ENCODE results near the gene ADARB1.

Gene ADARB1

GRCh38 chr21:45166931-45167330 is 92.6 kb downstream of the ADARB1 start:
- H3K36me3 ChIP-seq, result no peaks in the 10 kb centered on the region
- H3K4me3 ChIP-seq (ENCODE audit: low read depth in 1 of 2, low read length in 1 of 2), result no peak overlapping the region
- H3K27me3 ChIP-seq, result no peaks in the 10 kb centered on the region
- H3K9me3 ChIP-seq, result no peaks in the 10 kb centered on the region
- TF ChIP-seq CTCF (IDR thresholded peaks at IDR 0.05), result no peak
- peaks cover 0 to 10% of the 10 kb centered on the region in 2 experiments for H3K4me1 ChIP-seq (ENCODE audit: control insufficient read depth in 1 of 2, insufficient read depth in 1 of 2, low read depth in 1 of 2, low read length in 1 of 2)
- H3K27ac ChIP-seq, result no peak overlapping the region

- Histone ChIP-seq H3K9me3 (no peaks in the 10 kb centered on the region), H3K4me1 (ENCODE audit: control insufficient read depth in 1 of 2, insufficient read depth in 1 of 2, low read depth in 1 of 2, low read length in 1 of 2) (peaks cover 0 to 10% of the 10 kb centered on the region in 2 experiments), H3K27ac (no peak overlapping the region), H3K36me3 (no peaks in the 10 kb centered on the region), H3K4me3 (ENCODE audit: low read depth in 1 of 2, low read length in 1 of 2) (no peak overlapping the region), H3K27me3 (no peaks in the 10 kb centered on the region)
- no peak for TF ChIP-seq CTCF (IDR thresholded peaks at IDR 0.05)
Observed at GRCh38 chr21:45167796-45168222, 93.4 kb downstream of the ADARB1 start.

GRCh38 chr21:45168522-45168921 is 94.1 kb downstream of the ADARB1 start:
- no peaks in the 10 kb centered on the region for H3K27me3 ChIP-seq
- H3K4me1 ChIP-seq (ENCODE audit: control insufficient read depth in 1 of 2, insufficient read depth in 1 of 2, low read depth in 1 of 2, low read length in 1 of 2), result peaks cover 0 to 10% of the 10 kb centered on the region in 2 experiments
- H3K9me3 ChIP-seq, result no peaks in the 10 kb centered on the region
- H3K4me3 ChIP-seq (ENCODE audit: low read depth in 1 of 2, low read length in 1 of 2), result no peak overlapping the region
- H3K27ac ChIP-seq, result no peak overlapping the region
- no peak for TF ChIP-seq CTCF (IDR thresholded peaks at IDR 0.05)
- H3K36me3 ChIP-seq, result no peaks in the 10 kb centered on the region

GRCh38 chr21:45169001-45169400 is 94.6 kb downstream of the ADARB1 start:
- Histone ChIP-seq H3K27me3 (no peaks in the 10 kb centered on the region), H3K9me3 (no peaks in the 10 kb centered on the region), H3K4me3 (ENCODE audit: low read depth in 1 of 2, low read length in 1 of 2) (no peak overlapping the region), H3K36me3 (no peaks in the 10 kb centered on the region), H3K4me1 (ENCODE audit: control insufficient read depth in 1 of 2, insufficient read depth in 1 of 2, low read depth in 1 of 2, low read length in 1 of 2) (peaks cover 0 to 10% of the 10 kb centered on the region in 2 experiments), H3K27ac (no peak overlapping the region)
- no peak for TF ChIP-seq CTCF (IDR thresholded peaks at IDR 0.05)

- H3K27ac ChIP-seq, result no peak overlapping the region
- TF ChIP-seq CTCF (IDR thresholded peaks at IDR 0.05), result no peak
- peaks cover 0 to 10% of the 10 kb centered on the region in 2 experiments for H3K4me1 ChIP-seq (ENCODE audit: control insufficient read depth in 1 of 2, insufficient read depth in 1 of 2, low read depth in 1 of 2, low read length in 1 of 2)
- H3K9me3 ChIP-seq, result no peaks in the 10 kb centered on the region
- no peak overlapping the region for H3K4me3 ChIP-seq (ENCODE audit: low read depth in 1 of 2, low read length in 1 of 2)
- no peaks in the 10 kb centered on the region for H3K27me3 ChIP-seq
- H3K36me3 ChIP-seq, result no peaks in the 10 kb centered on the region
Observed at GRCh38 chr21:45169682-45170081, 95.3 kb downstream of the ADARB1 start.

- TF ChIP-seq CTCF (IDR thresholded peaks at IDR 0.05), result no peak
- Histone ChIP-seq H3K4me1 (ENCODE audit: control insufficient read depth in 1 of 2, insufficient read depth in 1 of 2, low read depth in 1 of 2, low read length in 1 of 2) (peaks cover 0 to 10% of the 10 kb centered on the region in 2 experiments), H3K36me3 (no peaks in the 10 kb centered on the region)
Observed at GRCh38 chr21:45170987-45171386, 96.6 kb downstream of the ADARB1 start.

More at GRCh38 chr21:45170987-45171386, 96.6 kb downstream of the ADARB1 start:
- H3K27ac ChIP-seq, result no peak overlapping the region
- H3K4me3 ChIP-seq (ENCODE audit: low read depth in 1 of 2, low read length in 1 of 2), result no peak overlapping the region
- no peaks in the 10 kb centered on the region for H3K27me3 ChIP-seq
- H3K9me3 ChIP-seq, result no peaks in the 10 kb centered on the region
